Lower lobe of right lung (tissue), 2 donors: ENCODE data around the gene TMEM239. TPM values are rescaled to one million over a fixed set of nuclear protein-coding genes. Genes with fewer than 3 reads are reported as not detected.

Source experiments
- ATAC-seq, 2 donors: fragments of 200-7000 bp; cut with Tn5 transposase; one replicate each; pipeline ENCODE4 v1.9.1; 2020 to 2022; ENCODE audit warnings: mild to moderate bottlenecking in 2 of 2, moderate library complexity in 2 of 2
- DNase-seq: peaks from one replicate; pipeline ENCODE4 v3.0.0-alpha.2; 2020
- H3K27ac ChIP-seq: fragments of 200-600 bp; one replicate; pipeline ENCODE4 v1.8.0; 2022
- H3K27me3 ChIP-seq: fragments of 200-600 bp; one replicate; pipeline ENCODE4 v1.8.0; 2022; ENCODE audit warnings: low read depth
- H3K36me3 ChIP-seq: fragments of 200-600 bp; one replicate; pipeline ENCODE4 v1.8.0; 2022; ENCODE audit warnings: mild to moderate bottlenecking
- H3K4me1 ChIP-seq: fragments of 200-600 bp; one replicate; pipeline ENCODE4 v1.8.0; 2022
- H3K4me3 ChIP-seq: fragments of 200-600 bp; one replicate; pipeline ENCODE4 v1.8.0; 2022; ENCODE audit warnings: mild to moderate bottlenecking
- H3K9me3 ChIP-seq: fragments of 200-600 bp; one replicate; pipeline ENCODE4 v1.8.0; 2022
- CTCF ChIP-seq: fragments of 200-600 bp; IDR thresholded peaks from one replicate; pipeline ENCODE4 v1.8.0; 2022; ENCODE audit warnings: antibody characterized with exemption, mild to moderate bottlenecking
- intact Hi-C: fragments of 100-400 bp; cut with DNase I; formaldehyde crosslinking; loops from one replicate; pipeline ENCODE4 v1.11.0; 2022
- total RNA-seq: library from RNA; stranded (reverse); fragmentation: NEBNext Ultra II Directional; extraction: Animal tissue kit (Norgen Biotek cat#: 25700); gene quantifications from one replicate; pipeline ENCODE4 v1.2.1, GENCODE V29; 2021
- donor health status: DM: no; HTN: yes; CAD: no; lungs with severe emphysema.

The TMEM239 gene
- total RNA-seq, 1 donor from 2014 or later, result not detected

GRCh38 chr20:2840967-2841531, 24.9 kb downstream of the TMEM239 start:
- DNase-seq (peak; percentile 74), ATAC-seq (peak; percentile 69 to 76)
- TF ChIP-seq CTCF, result no peak
- Histone ChIP-seq H3K9me3 (no peaks in the 10 kb centered on the region), H3K4me1 (peaks cover 20% of the 10 kb centered on the region), H3K36me3 (peaks cover 11% of the 10 kb centered on the region), H3K27me3 (no peaks in the 10 kb centered on the region), H3K4me3 (peak overlapping the region; percentile 98), H3K27ac (peak overlapping the region; percentile 96)
- intact Hi-C loops, result no loop called here

DNA sequence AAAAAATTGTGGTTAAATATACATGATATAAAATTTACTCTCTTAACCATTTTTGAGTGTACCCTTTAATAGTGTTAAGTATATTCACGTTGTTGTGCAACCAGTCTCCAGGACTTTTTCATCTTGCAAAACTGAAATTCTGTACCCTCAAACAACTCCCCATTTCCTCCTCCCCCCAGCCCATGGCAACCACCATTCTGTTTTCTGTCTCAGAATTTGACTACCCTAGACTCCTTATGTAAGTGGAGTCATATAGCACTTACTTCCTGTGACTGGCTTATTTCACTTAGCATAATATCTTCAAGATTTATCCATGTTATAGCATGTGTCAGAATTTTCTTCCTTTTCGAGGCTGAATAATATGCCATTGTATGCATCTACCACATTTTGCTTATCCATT, 29.4 kb downstream of the TMEM239 start:
- Histone ChIP-seq H3K27me3 (no peaks in the 10 kb centered on the region), H3K4me3 (no peak overlapping the region), H3K9me3 (no peaks in the 10 kb centered on the region), H3K36me3 (peaks cover 5% of the 10 kb centered on the region), H3K4me1 (peaks cover 11% of the 10 kb centered on the region), H3K27ac (no peak overlapping the region)
- intact Hi-C loops, result no loop called here
- no peak for TF ChIP-seq CTCF
- DNase-seq, result no peak
- no peak for ATAC-seq

DNA sequence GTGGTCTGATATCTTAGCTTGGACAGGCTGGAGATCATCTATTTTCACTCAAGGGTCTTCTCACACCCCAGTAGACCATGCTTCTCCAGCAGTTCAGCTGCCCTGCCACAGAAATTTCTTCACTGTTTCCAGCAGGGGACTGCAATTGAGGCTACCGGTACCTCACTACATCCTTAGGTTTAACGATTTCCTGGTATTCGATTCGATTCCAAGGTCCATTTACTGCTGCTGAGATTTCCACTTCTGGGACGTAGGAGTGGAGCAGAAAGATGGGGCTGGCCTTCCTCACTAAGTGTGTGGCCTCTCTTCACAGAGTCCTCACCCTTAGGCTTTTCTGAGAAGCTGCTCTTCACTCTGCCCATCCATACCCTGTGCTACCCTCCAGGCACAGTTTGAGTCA, 30.5 kb downstream of the TMEM239 start:
- peaks cover 5% of the 10 kb centered on the region for H3K4me1 ChIP-seq
- no peak overlapping the region for H3K27ac ChIP-seq
- intact Hi-C loops, result no loop called here
- TF ChIP-seq CTCF, result no peak
- DNase-seq (no peak), ATAC-seq (no peak)
- H3K4me3 ChIP-seq, result no peak overlapping the region
- H3K27me3 ChIP-seq, result no peaks in the 10 kb centered on the region
- H3K36me3 ChIP-seq, result peaks cover 5% of the 10 kb centered on the region
- no peaks in the 10 kb centered on the region for H3K9me3 ChIP-seq

DNA sequence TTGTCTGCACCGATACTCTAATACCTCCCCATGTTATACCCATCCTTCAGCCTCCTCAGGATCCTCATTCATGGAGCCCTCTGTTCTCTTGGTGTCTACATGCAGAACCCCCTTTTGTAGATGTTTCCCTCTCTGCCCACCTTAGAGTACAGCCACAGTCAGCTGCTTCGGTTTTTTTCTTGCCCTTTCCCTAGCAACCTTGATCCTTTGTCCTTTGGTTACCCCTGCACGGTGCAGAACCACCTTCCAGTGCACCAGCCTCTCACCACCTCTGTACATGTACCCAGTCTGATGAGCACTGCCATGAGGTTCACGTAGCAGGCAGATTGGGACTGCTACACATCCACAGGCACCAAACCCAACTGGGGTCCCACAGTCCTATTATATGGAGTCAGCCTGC, 31.6 kb downstream of the TMEM239 start:
- ATAC-seq, result no peak
- intact Hi-C loops, result no loop called here
- H3K4me1 ChIP-seq, result no peaks in the 10 kb centered on the region

GRCh38 chr20:2849529-2849928, 33.4 kb downstream of the TMEM239 start:
- Histone ChIP-seq H3K27ac (no peak overlapping the region), H3K36me3 (peaks cover 5% of the 10 kb centered on the region), H3K27me3 (no peaks in the 10 kb centered on the region), H3K4me3 (no peak overlapping the region), H3K4me1 (no peaks in the 10 kb centered on the region), H3K9me3 (no peaks in the 10 kb centered on the region)
- TF ChIP-seq CTCF, result no peak
- ATAC-seq, result no peak
- no peak for DNase-seq
- intact Hi-C loops, result no loop called here

More for the DNA sequence above, 31.6 kb downstream of the TMEM239 start:
- H3K27ac ChIP-seq, result no peak overlapping the region
- no peak for TF ChIP-seq CTCF
- H3K9me3 ChIP-seq, result no peaks in the 10 kb centered on the region
- H3K36me3 ChIP-seq, result peaks cover 5% of the 10 kb centered on the region
- no peaks in the 10 kb centered on the region for H3K27me3 ChIP-seq
- DNase-seq, result no peak
- H3K4me3 ChIP-seq, result no peak overlapping the region
